Activated T-helper 1 cell treated with anti-CD3 and anti-CD28 coated beads, Interleukin-12 subunit alpha, Interleukin-12 subunit beta, Interleukin-2, Interleukin-4 antibody, amounts not matched to agents 30 ng/mL and 10 ng/mL and 1 ng/mL, durations not matched to agents 14 hours and 24 hours and 36 hours (primary cell): ENCODE results near the gene GRM4. TPM values are rescaled to one million over a fixed set of nuclear protein-coding genes. Genes with fewer than 3 reads are reported as not detected.

Source experiments
- DNase-seq: peaks from one replicate; pipeline ENCODE4 v3.0.0; 2021; ENCODE audit warnings: low spot score
- H3K27ac Mint-ChIP-seq: one replicate; pipeline ENCODE4 v1.8.0; 2021; ENCODE audit warnings: mild to moderate bottlenecking, mixed read lengths
- H3K27me3 Mint-ChIP-seq: one replicate; pipeline ENCODE4 v1.8.0; 2022; ENCODE audit warnings: mild to moderate bottlenecking, moderate library complexity, mixed read lengths; ENCODE audit not compliant: insufficient read depth
- H3K36me3 Mint-ChIP-seq: one replicate; pipeline ENCODE4 v1.8.0; 2021; ENCODE audit warnings: low read depth, mixed read lengths
- H3K4me1 Mint-ChIP-seq: one replicate; pipeline ENCODE4 v1.8.0; 2021; ENCODE audit warnings: low read depth, mixed read lengths
- H3K4me3 Mint-ChIP-seq: one replicate; pipeline ENCODE4 v1.8.0; 2021; ENCODE audit warnings: mild to moderate bottlenecking, moderate library complexity, mixed read lengths
- H3K9me3 Mint-ChIP-seq: one replicate; pipeline ENCODE4 v1.8.0; 2021; ENCODE audit warnings: mixed read lengths
- intact Hi-C: fragments of 100-400 bp; cut with micrococcal nuclease; formaldehyde crosslinking; loops from one replicate; pipeline ENCODE4 v1.15.1; 2024
- total RNA-seq: library from RNA; stranded (reverse); gene quantifications from 2 replicates; pipeline ENCODE4 v1.2.3, GENCODE V29; 2022

Gene GRM4
- total RNA-seq, 1 donor from 2014 or later: not detected

DNA sequence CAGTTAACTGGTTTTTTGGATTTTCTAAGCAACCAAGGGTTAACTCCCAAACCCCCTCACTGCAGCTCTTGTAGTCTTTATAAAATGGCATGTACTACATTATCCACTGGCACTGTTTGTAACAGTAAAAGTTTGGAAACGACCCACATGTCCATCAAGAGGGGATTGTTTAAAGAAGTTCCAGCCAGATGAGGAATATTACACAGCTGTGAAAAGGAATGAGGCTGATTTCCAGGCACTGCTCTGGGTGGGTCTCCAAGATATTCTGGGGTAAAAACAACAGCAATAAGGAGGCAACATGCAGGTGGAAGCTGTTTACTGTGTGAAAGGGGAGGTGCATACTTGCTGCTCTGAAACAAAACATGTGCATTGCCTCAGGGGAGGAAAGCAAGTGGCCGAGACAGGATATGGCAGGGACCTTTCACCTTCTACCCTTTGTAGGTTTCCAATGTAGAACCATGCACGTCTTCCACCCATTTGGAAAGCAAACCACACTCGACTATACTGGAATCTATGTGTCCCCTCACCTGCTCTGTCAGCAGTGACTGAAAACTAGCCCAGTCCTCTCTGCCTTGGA, 51.9 kb downstream of the GRM4 start:
- no peaks in the 10 kb centered on the region for H3K9me3 Mint-ChIP-seq
- peaks cover 14% of the 10 kb centered on the region for H3K27me3 Mint-ChIP-seq
- no peaks in the 10 kb centered on the region for H3K36me3 Mint-ChIP-seq
- intact Hi-C loops: no loop called here
- DNase-seq: no peak
- no peak overlapping the region for H3K4me3 Mint-ChIP-seq
- no peaks in the 10 kb centered on the region for H3K4me1 Mint-ChIP-seq
- H3K27ac Mint-ChIP-seq: no peak overlapping the region

DNA sequence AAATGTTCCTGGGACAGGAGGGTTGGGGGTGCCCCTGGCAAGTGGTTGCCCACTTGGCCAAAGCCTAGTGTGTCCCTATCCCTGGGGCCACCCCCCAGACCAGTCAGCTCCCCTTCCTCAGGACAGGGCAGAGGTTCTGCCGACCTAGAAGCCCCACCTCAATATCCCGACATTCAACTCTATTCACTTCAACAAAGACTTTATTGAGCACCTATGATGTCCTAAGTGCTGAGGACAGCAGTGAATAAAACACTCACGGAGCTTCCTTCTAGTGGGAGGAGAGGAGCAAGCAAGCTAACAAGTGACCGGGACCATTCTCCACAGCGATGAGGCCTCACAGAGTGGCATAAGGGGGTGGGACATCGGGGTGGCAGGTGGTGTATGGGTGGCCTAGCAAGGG, 52.7 kb downstream of the GRM4 start:
- H3K27ac Mint-ChIP-seq: no peak overlapping the region
- peaks cover 14% of the 10 kb centered on the region for H3K27me3 Mint-ChIP-seq
- no peak overlapping the region for H3K4me3 Mint-ChIP-seq
- intact Hi-C loops: no loop called here
- H3K9me3 Mint-ChIP-seq: no peaks in the 10 kb centered on the region
- no peaks in the 10 kb centered on the region for H3K4me1 Mint-ChIP-seq
- no peak for DNase-seq
- no peaks in the 10 kb centered on the region for H3K36me3 Mint-ChIP-seq

DNA sequence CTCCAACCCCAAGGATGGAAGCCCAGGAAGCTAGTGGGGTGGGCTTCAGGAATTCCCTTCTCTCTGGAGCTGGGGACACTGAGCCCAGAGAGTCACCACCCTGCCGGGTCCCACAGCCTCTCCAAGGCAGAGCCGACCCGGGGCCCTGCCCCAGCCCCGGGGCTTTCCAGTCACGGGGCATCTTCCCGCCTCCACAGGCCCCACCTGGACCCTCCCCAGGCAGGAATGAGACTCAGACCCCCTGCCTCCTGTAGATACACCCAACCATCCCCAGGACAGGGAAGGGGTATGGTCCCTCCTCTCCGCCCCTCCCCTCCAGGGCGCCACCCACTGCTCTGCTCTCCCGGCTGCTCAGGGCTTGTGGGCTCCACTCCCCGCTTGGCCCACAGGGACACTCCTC, 53.3 kb downstream of the GRM4 start:
- intact Hi-C loops: no loop called here
- Mint-ChIP-seq H3K27me3 (peaks cover 14% of the 10 kb centered on the region), H3K27ac (no peak overlapping the region), H3K4me3 (no peak overlapping the region), H3K36me3 (no peaks in the 10 kb centered on the region), H3K9me3 (no peaks in the 10 kb centered on the region), H3K4me1 (no peaks in the 10 kb centered on the region)
- no peak for DNase-seq

GRCh38 chr6:34090935-34091334, 55.0 kb downstream of the GRM4 start:
- peaks cover 9% of the 10 kb centered on the region for H3K27me3 Mint-ChIP-seq
- intact Hi-C loops: no loop called here
- H3K9me3 Mint-ChIP-seq: no peaks in the 10 kb centered on the region
- no peak overlapping the region for H3K4me3 Mint-ChIP-seq
- no peaks in the 10 kb centered on the region for H3K4me1 Mint-ChIP-seq
- no peak overlapping the region for H3K27ac Mint-ChIP-seq
- no peak for DNase-seq
- H3K36me3 Mint-ChIP-seq: no peaks in the 10 kb centered on the region

- H3K27ac Mint-ChIP-seq: no peak overlapping the region
- no peaks in the 10 kb centered on the region for H3K4me1 Mint-ChIP-seq
These were observed 55.4 kb downstream of the GRM4 start for GRCh38 chr6:34090529-34090928.

GRCh38 chr6:34086558-34086957, 59.3 kb downstream of the GRM4 start:
- Mint-ChIP-seq H3K27ac (no peak overlapping the region), H3K9me3 (no peaks in the 10 kb centered on the region), H3K4me3 (no peak overlapping the region), H3K36me3 (no peaks in the 10 kb centered on the region), H3K4me1 (no peaks in the 10 kb centered on the region), H3K27me3 (peaks cover 2% of the 10 kb centered on the region)
- intact Hi-C loops: no loop called here
- DNase-seq: no peak

More at GRCh38 chr6:34090529-34090928, 55.4 kb downstream of the GRM4 start:
- no peaks in the 10 kb centered on the region for H3K36me3 Mint-ChIP-seq
- H3K27me3 Mint-ChIP-seq: peaks cover 9% of the 10 kb centered on the region
- DNase-seq: no peak
- H3K9me3 Mint-ChIP-seq: no peaks in the 10 kb centered on the region
- H3K4me3 Mint-ChIP-seq: no peak overlapping the region
- intact Hi-C loops: no loop called here

GRCh38 chr6:34085453-34086170, 60.3 kb downstream of the GRM4 start:
- Mint-ChIP-seq H3K9me3 (no peaks in the 10 kb centered on the region), H3K36me3 (no peaks in the 10 kb centered on the region), H3K27me3 (peaks cover 2% of the 10 kb centered on the region), H3K27ac (no peak overlapping the region), H3K4me3 (no peak overlapping the region), H3K4me1 (no peaks in the 10 kb centered on the region)
- DNase-seq: no peak
- intact Hi-C loops: no loop called here

GRCh38 chr6:34084591-34085290, 61.1 kb downstream of the GRM4 start:
- H3K4me3 Mint-ChIP-seq: no peak overlapping the region
- H3K27me3 Mint-ChIP-seq: peaks cover 2% of the 10 kb centered on the region
- no peaks in the 10 kb centered on the region for H3K9me3 Mint-ChIP-seq
- H3K36me3 Mint-ChIP-seq: no peaks in the 10 kb centered on the region
- H3K27ac Mint-ChIP-seq: no peak overlapping the region
- no peaks in the 10 kb centered on the region for H3K4me1 Mint-ChIP-seq
- no peak for DNase-seq
- intact Hi-C loops: no loop called here

- no peaks in the 10 kb centered on the region for H3K36me3 Mint-ChIP-seq
- no peak overlapping the region for H3K27ac Mint-ChIP-seq
- no peaks in the 10 kb centered on the region for H3K9me3 Mint-ChIP-seq
- H3K4me1 Mint-ChIP-seq: no peaks in the 10 kb centered on the region
- no peak overlapping the region for H3K4me3 Mint-ChIP-seq
- peaks cover 2% of the 10 kb centered on the region for H3K27me3 Mint-ChIP-seq
- intact Hi-C loops: no loop called here
- DNase-seq: no peak
These were observed 62.8 kb downstream of the GRM4 start for GRCh38 chr6:34082864-34083626.

- no peaks in the 10 kb centered on the region for H3K36me3 Mint-ChIP-seq
- intact Hi-C loops: no loop called here
- H3K4me3 Mint-ChIP-seq: no peak overlapping the region
- peaks cover 2% of the 10 kb centered on the region for H3K27me3 Mint-ChIP-seq
- no peaks in the 10 kb centered on the region for H3K4me1 Mint-ChIP-seq
- no peaks in the 10 kb centered on the region for H3K9me3 Mint-ChIP-seq
- H3K27ac Mint-ChIP-seq: no peak overlapping the region
- no peak for DNase-seq
These were observed 63.5 kb downstream of the GRM4 start for GRCh38 chr6:34082348-34082747.

DNA sequence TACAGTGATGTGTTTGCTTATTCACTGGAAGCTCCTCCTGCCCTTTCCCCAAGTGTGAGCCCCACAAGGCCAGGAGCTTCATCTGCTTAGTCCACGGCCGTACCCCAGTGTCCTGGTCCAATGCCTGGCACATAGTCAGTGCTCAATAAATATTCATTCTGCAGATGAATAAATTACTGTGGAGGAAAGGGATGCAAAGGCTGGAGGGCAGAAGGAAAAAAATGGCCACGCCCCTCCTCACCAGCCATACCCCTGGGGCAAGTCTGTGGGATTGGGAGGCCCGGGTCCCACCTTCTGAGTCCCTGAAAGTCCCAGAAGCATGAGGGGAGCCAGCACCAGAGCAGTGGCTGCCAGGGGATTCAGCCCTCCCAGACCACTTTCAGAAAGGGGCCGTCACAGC, 65.5 kb downstream of the GRM4 start:
- peaks cover 2% of the 10 kb centered on the region for H3K27me3 Mint-ChIP-seq
- H3K27ac Mint-ChIP-seq: no peak overlapping the region
- no peak for DNase-seq
- no peaks in the 10 kb centered on the region for H3K9me3 Mint-ChIP-seq
- intact Hi-C loops: no loop called here
- H3K4me3 Mint-ChIP-seq: no peak overlapping the region
- no peaks in the 10 kb centered on the region for H3K4me1 Mint-ChIP-seq
- no peaks in the 10 kb centered on the region for H3K36me3 Mint-ChIP-seq

- intact Hi-C loops: no loop called here
- no peaks in the 10 kb centered on the region for H3K9me3 Mint-ChIP-seq
- no peak for DNase-seq
- H3K27me3 Mint-ChIP-seq: peaks cover 2% of the 10 kb centered on the region
- H3K4me1 Mint-ChIP-seq: no peaks in the 10 kb centered on the region
- no peaks in the 10 kb centered on the region for H3K36me3 Mint-ChIP-seq
- H3K4me3 Mint-ChIP-seq: no peak overlapping the region
- H3K27ac Mint-ChIP-seq: no peak overlapping the region
These were observed 66.0 kb downstream of the GRM4 start for GRCh38 chr6:34079899-34080298.

GRCh38 chr6:34075906-34076305, 70.0 kb downstream of the GRM4 start:
- Mint-ChIP-seq H3K36me3 (no peaks in the 10 kb centered on the region), H3K4me1 (no peaks in the 10 kb centered on the region), H3K9me3 (no peaks in the 10 kb centered on the region), H3K27me3 (no peaks in the 10 kb centered on the region), H3K27ac (no peak overlapping the region), H3K4me3 (no peak overlapping the region)
- no peak for DNase-seq
- intact Hi-C loops: no loop called here
